Activated CD8-positive, alpha-beta T cell treated with anti-CD3 and anti-CD28 coated beads for 36 hours (primary cell): ENCODE results near the gene CUL9. TPM values are rescaled to one million over a fixed set of nuclear protein-coding genes. Genes with fewer than 3 reads are reported as not detected.

Source experiments
- ATAC-seq: fragments of 200-7000 bp; cut with Tn5 transposase; one replicate; pipeline ENCODE4 v1.10.0; 2021; ENCODE audit warnings: mild to moderate bottlenecking, moderate library complexity
- CTCF ChIA-PET: fragments of 350-600 bp; sonication (Branson Sonifier 250); formaldehyde crosslinking; loops from one replicate; lab custom pipeline; 2021; ENCODE audit warnings: antibody characterized with exemption; lab: Charles Lee
- POLR2A ChIA-PET: fragments of 350-600 bp; sonication (Branson Sonifier 250); formaldehyde crosslinking; loops from one replicate; lab custom pipeline; 2021; ENCODE audit warnings: antibody characterized with exemption; lab: Charles Lee
- DNase-seq: peaks from one replicate; pipeline ENCODE4 v3.0.0-alpha.2; 2020
- H3K27ac Mint-ChIP-seq: one replicate; pipeline ENCODE4 v1.8.0; 2021; ENCODE audit warnings: mild to moderate bottlenecking, mixed read lengths
- H3K27me3 Mint-ChIP-seq: one replicate; pipeline ENCODE4 v1.8.0; 2021; ENCODE audit warnings: mixed read lengths
- H3K36me3 Mint-ChIP-seq: one replicate; pipeline ENCODE4 v1.8.0; 2021; ENCODE audit warnings: low read depth, mixed read lengths
- H3K4me1 Mint-ChIP-seq: one replicate; pipeline ENCODE4 v1.8.0; 2021; ENCODE audit warnings: low read depth, mixed read lengths
- H3K4me3 Mint-ChIP-seq: one replicate; pipeline ENCODE4 v1.8.0; 2021; ENCODE audit warnings: mild to moderate bottlenecking, moderate library complexity, mixed read lengths
- H3K9me3 Mint-ChIP-seq: one replicate; pipeline ENCODE4 v1.8.0; 2021; ENCODE audit warnings: mixed read lengths
- intact Hi-C: fragments of 100-400 bp; cut with micrococcal nuclease; formaldehyde crosslinking; loops from one replicate; pipeline ENCODE4 v1.10.0; 2022
- total RNA-seq, 2 experiments: library from RNA; stranded (reverse); gene quantifications; one replicate each; pipeline ENCODE4 v1.2.3, GENCODE V29; 2021
- TF ChIP-seq, protein P1 (sequence below): fragments of 200-600 bp; IDR thresholded peaks from one replicate; pipeline ENCODE4 v1.8.0; 2022; ENCODE audit warnings: antibody characterized with exemption, mild to moderate bottlenecking

The CUL9 gene
- total RNA-seq, 2 experiments from 2014 or later: 38.8 to 43.1 TPM

- CTCF ChIA-PET: interaction anchor here (1.4 to 1.6 kb wide), 2 partner anchors 8 to 177 kb away, joined by 3 to 6 read pairs; partner anchors contain the start of gene DNPH1
- peaks cover 52% of the 10 kb centered on the region for H3K36me3 Mint-ChIP-seq
- no peaks in the 10 kb centered on the region for H3K9me3 Mint-ChIP-seq
- DNase-seq (no peak), ATAC-seq (no peak)
- H3K27me3 Mint-ChIP-seq: no peaks in the 10 kb centered on the region
- POLR2A ChIA-PET: interaction anchor here (0.6 to 1.5 kb wide), 5 partner anchors 27 to 336 kb away, joined by 3 to 5 read pairs (median 5); no protein-coding TSS in a partner anchor
- H3K27ac Mint-ChIP-seq: peak overlapping the region; percentile 70
- peaks cover 33% of the 10 kb centered on the region for H3K4me1 Mint-ChIP-seq
- no peak overlapping the region for H3K4me3 Mint-ChIP-seq
- TF ChIP-seq, protein P1, sequence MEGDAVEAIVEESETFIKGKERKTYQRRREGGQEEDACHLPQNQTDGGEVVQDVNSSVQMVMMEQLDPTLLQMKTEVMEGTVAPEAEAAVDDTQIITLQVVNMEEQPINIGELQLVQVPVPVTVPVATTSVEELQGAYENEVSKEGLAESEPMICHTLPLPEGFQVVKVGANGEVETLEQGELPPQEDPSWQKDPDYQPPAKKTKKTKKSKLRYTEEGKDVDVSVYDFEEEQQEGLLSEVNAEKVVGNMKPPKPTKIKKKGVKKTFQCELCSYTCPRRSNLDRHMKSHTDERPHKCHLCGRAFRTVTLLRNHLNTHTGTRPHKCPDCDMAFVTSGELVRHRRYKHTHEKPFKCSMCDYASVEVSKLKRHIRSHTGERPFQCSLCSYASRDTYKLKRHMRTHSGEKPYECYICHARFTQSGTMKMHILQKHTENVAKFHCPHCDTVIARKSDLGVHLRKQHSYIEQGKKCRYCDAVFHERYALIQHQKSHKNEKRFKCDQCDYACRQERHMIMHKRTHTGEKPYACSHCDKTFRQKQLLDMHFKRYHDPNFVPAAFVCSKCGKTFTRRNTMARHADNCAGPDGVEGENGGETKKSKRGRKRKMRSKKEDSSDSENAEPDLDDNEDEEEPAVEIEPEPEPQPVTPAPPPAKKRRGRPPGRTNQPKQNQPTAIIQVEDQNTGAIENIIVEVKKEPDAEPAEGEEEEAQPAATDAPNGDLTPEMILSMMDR: no peak
- intact Hi-C loops: no loop called here
These were observed 39.3 kb downstream of the CUL9 start for GRCh38 chr6:43221046-43221972.

DNA sequence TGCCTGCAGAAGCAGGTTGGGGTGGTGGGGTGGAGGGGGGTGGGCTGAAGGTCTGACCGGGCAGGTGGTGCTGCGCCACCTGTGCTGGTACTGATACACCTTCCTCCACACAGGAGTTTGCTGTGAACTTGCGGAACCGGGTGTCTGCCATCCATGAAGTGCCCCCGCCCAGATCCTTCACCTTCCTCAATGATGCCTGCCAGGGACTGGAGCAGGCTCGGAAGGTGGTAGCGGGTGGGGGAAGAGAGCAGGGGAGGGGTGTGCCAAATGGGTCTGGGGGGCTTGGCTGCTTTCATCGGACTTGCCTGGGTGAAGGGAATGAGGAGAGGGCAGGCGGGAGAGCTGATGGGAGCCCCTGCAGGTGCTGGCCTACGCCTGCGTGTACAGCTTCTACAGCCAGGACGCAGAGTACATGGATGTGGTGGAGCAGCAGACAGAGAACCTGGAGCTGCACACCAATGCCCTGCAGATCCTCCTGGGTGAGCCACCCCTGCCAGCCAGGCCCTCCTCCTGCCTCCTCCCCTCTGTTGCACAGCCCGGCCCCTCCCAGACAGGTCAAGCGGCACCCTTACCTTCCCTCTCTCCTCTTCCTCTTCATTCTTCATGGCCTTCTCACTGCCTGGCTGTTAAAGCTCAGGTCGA, 40.5 kb downstream of the CUL9 start:
- no peaks in the 10 kb centered on the region for H3K9me3 Mint-ChIP-seq
- POLR2A ChIA-PET: interaction anchor here (1.4 kb wide), 1 partner anchor 45 kb away, joined by 5 read pairs; no protein-coding TSS in a partner anchor
- ATAC-seq (no peak), DNase-seq (no peak)
- H3K27ac Mint-ChIP-seq: peak overlapping the region; percentile 89
- CTCF ChIA-PET: no interaction called here
- no peak overlapping the region for H3K4me3 Mint-ChIP-seq
- peaks cover 52% of the 10 kb centered on the region for H3K36me3 Mint-ChIP-seq
- intact Hi-C loops: no loop called here
- H3K4me1 Mint-ChIP-seq: peaks cover 38% of the 10 kb centered on the region
- TF ChIP-seq, protein P1: no peak
- H3K27me3 Mint-ChIP-seq: no peaks in the 10 kb centered on the region

GRCh38 chr6:43223175-43223574, 41.2 kb downstream of the CUL9 start:
- Mint-ChIP-seq H3K4me1 (peaks cover 41% of the 10 kb centered on the region), H3K27me3 (no peaks in the 10 kb centered on the region), H3K9me3 (no peaks in the 10 kb centered on the region), H3K4me3 (no peak overlapping the region), H3K36me3 (peaks cover 57% of the 10 kb centered on the region), H3K27ac (peak overlapping the region; percentile 89)
- CTCF ChIA-PET: no interaction called here
- ATAC-seq: no peak
- TF ChIP-seq, protein P1: no peak
- no peak for DNase-seq
- POLR2A ChIA-PET: interaction anchor here (1.1 to 2.4 kb wide), 7 partner anchors 8 to 199 kb away, joined by 3 to 13 read pairs (median 5); partner anchors contain the start of gene CUL9
- intact Hi-C loops: no loop called here

DNA sequence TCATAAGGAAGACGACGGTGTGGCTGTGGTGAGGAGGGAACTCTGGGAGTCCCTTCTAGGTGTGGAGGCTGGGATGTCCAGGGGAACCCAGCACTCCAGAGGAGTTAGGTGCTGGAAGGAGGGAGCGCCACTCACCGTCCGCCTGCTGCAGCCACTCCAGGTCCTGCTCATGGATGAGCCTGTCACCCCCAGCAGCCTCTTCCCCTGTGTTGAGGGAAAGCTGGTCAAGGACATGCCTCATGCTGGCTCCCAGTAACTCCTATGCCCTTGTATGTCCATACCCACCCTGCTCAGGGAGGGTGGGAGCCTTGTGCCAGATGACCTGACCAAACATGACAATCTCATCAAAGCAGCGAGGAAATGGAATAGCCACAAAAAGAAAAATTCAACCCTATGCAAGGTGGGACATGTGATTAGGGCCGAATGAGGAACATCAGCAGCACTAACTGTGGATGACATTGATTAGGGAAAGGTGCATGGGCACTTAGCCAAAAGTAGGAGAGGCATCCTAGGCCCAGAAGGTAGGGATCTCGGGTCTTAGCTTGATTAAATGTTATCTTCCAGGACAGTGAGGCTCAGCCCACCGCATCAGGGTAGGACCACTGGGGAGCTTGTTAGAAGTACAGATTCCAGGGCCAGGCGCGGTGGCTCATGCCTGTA, 44.3 kb downstream of the CUL9 start:
- no peak for ATAC-seq
- Mint-ChIP-seq H3K4me1 (peaks cover 48% of the 10 kb centered on the region), H3K9me3 (no peaks in the 10 kb centered on the region), H3K27ac (peak overlapping the region; percentile 98), H3K36me3 (peaks cover 52% of the 10 kb centered on the region), H3K27me3 (no peaks in the 10 kb centered on the region), H3K4me3 (peak overlapping the region; percentile 18)
- TF ChIP-seq, protein P1: no peak
- DNase-seq: no peak
- CTCF ChIA-PET: interaction anchor here (1.2 to 4.1 kb wide), 2 partner anchors 12 to 83 kb away, joined by 3 to 30 read pairs; no protein-coding TSS in a partner anchor
- POLR2A ChIA-PET: interaction anchor here (0.6 to 1.4 kb wide), 3 partner anchors 10 to 212 kb away, joined by 3 to 4 read pairs (median 3); partner anchors contain the start of genes KLHDC3 and MEA1
- intact Hi-C loops: loop anchor here (5.0 kb wide), 1 partner anchor 54 kb away; the partner anchor contains the start of gene SRF
